HCT116 (cell line): ENCODE measurements around the gene FAF2. TPM values are rescaled to one million over a fixed set of nuclear protein-coding genes. Genes with fewer than 3 reads are reported as not detected.
A peak's percentile ranks its signal among the peaks of the same experiment; 100 is the strongest.

Experiments used
- ATAC-seq: fragments of 200-7000 bp; cut with Tn5 transposase; 2 replicates; pipeline ENCODE4 v1.9.1; 2020; ENCODE audit warnings: mild to moderate bottlenecking, moderate library complexity
- BruUV-seq: library from RNA; stranded (reverse); fragments of 400-500 nt; replicated peaks from 2 replicates; lab custom pipeline; 2021; lab: Mats Ljungman, UMichigan
- CTCF ChIA-PET: fragments of 300-600 bp; sonication (Branson Sonifier 250); formaldehyde crosslinking; loops from one replicate; lab custom pipeline; 2021; ENCODE audit warnings: antibody characterized with exemption; lab: Charles Lee
- POLR2A ChIA-PET: fragments of 300-600, 350-600 bp; sonication (Branson Sonifier 250); formaldehyde crosslinking; loops from one replicate; lab custom pipeline; 2021; ENCODE audit warnings: antibody characterized with exemption; lab: Charles Lee
- RAD21 ChIA-PET, 2 experiments: fragments of 300-600 bp; sonication (Branson Sonifier 250); formaldehyde crosslinking; loops; one replicate each; lab custom pipeline; 2023; ENCODE audit warnings: low total read pairs in 2 of 2; ENCODE audit not compliant: uncharacterized antibody in 2 of 2, unreplicated experiment in 2 of 2, low non-redundant PET in 1 of 2; lab: Charles Lee
- DNase-seq: peaks from one replicate; pipeline ENCODE4 v3.0.0-alpha.2; 2010; ENCODE audit warnings: low read depth, low spot score
- H2AFZ ChIP-seq: fragments of 200-600 bp; shearing (Covaris generic), sonication (generic); 2 replicates; pipeline ENCODE4 v1.6.1; 2017; ENCODE audit warnings: low read depth, mixed run types, mixed read lengths, antibody characterized with exemption, low read length; ENCODE audit not compliant: poor library complexity, severe bottlenecking
- H3K27ac ChIP-seq: 2 replicates; pipeline ENCODE4 v1.5.1; 2012; ENCODE audit warnings: low read depth, low read length
- H3K27me3 ChIP-seq: fragments of 200-600 bp; sonication (generic); 2 replicates; pipeline ENCODE4 v1.6.1; 2016; ENCODE audit warnings: mixed run types, low read length, mixed read lengths; ENCODE audit not compliant: insufficient read depth
- H3K36me3 ChIP-seq, 2 experiments: fragments of 200-500 bp in 1 of 2; fragments of 200-600 bp in 1 of 2; sonication (Bioruptor generic) in 1 of 2; sonication (generic) in 1 of 2; 2 replicates each; pipeline versions ENCODE4 v1.5.1 to v1.6.1; 2014 to 2016; ENCODE audit warnings: low read length in 2 of 2, inconsistent platforms in 1 of 2, mixed read lengths in 1 of 2, mixed run types in 1 of 2; ENCODE audit not compliant: insufficient read depth in 2 of 2, control insufficient read depth in 1 of 2
- H3K4me1 ChIP-seq, 2 experiments: fragments of 200-600 bp in 1 of 2; sonication (generic) in 1 of 2; 2 replicates each; pipeline versions ENCODE4 v1.5.1 to v1.6.1; 2012 to 2017; ENCODE audit warnings: low read length in 2 of 2, inconsistent platforms in 1 of 2, mild to moderate bottlenecking in 1 of 2, mixed read lengths in 1 of 2, mixed run types in 1 of 2, moderate library complexity in 1 of 2; ENCODE audit not compliant: insufficient read depth in 2 of 2, control insufficient read depth in 1 of 2
- H3K4me2 ChIP-seq: fragments of 200-600 bp; sonication (generic); 2 replicates; pipeline ENCODE4 v1.6.1; 2017; ENCODE audit warnings: mixed run types, low read length, mixed read lengths
- H3K4me3 ChIP-seq, 2 experiments: fragments of 200-600 bp in 1 of 2; sonication (generic) in 1 of 2; replicated peaks in 1 of 2; 2 replicates each; pipeline ENCODE4 v1.5.1; 2011 to 2016; ENCODE audit warnings: low read length in 2 of 2, control low read depth in 1 of 2, low read depth in 1 of 2, mild to moderate bottlenecking in 1 of 2, mixed read lengths in 1 of 2, mixed run types in 1 of 2
- H3K79me2 ChIP-seq: fragments of 200-600 bp; sonication (generic); 2 replicates; pipeline ENCODE4 v1.6.1; 2017; ENCODE audit warnings: mild to moderate bottlenecking, mixed run types, low read length, moderate library complexity, mixed read lengths; ENCODE audit not compliant: insufficient read depth
- H3K9ac ChIP-seq: fragments of 200-600 bp; sonication (generic); 2 replicates; pipeline ENCODE4 v1.6.1; 2016; ENCODE audit warnings: low read length, mixed read lengths
- H3K9me2 ChIP-seq: fragments of 200-600 bp; sonication (generic), shearing (Covaris generic); 2 replicates; pipeline ENCODE4 v1.6.1; 2017; ENCODE audit warnings: mixed run types, mild to moderate bottlenecking, moderate library complexity; ENCODE audit not compliant: insufficient read depth
- H3K9me3 ChIP-seq, 2 experiments: fragments of 200-500 bp in 1 of 2; fragments of 200-600 bp in 1 of 2; sonication (Bioruptor generic) in 1 of 2; sonication (generic) in 1 of 2; 2 replicates each; pipeline ENCODE4 v1.6.1; 2014 to 2017; ENCODE audit warnings: low read length in 2 of 2, mixed read lengths in 2 of 2, inconsistent platforms in 1 of 2, low read depth in 1 of 2, mild to moderate bottlenecking in 1 of 2, mixed run types in 1 of 2, moderate library complexity in 1 of 2; ENCODE audit not compliant: control insufficient read depth in 1 of 2, insufficient read depth in 1 of 2
- H4K20me1 ChIP-seq: fragments of 200-600 bp; sonication (generic), shearing (Covaris generic); 2 replicates; pipeline ENCODE4 v1.6.1; 2017; ENCODE audit warnings: mixed run types, mild to moderate bottlenecking, moderate library complexity; ENCODE audit not compliant: insufficient read depth
- CBX3 ChIP-seq: IDR thresholded peaks from 2 replicates; pipeline ENCODE4 v1.6.1; 2012; ENCODE audit warnings: low read depth
- FOSL1 ChIP-seq: IDR thresholded peaks from 2 replicates; pipeline ENCODE4 v1.6.1; 2012; ENCODE audit warnings: low read depth
- intact Hi-C: fragments of 100-400 bp; cut with micrococcal nuclease; formaldehyde crosslinking; loops from 2 replicates; pipeline ENCODE4 v1.10.0; 2022
- total RNA-seq: library from RNA; stranded (reverse); gene quantifications from one replicate; pipeline ENCODE4 v1.2.1, GENCODE V29; 2021; ENCODE audit not compliant: unreplicated experiment
- TF ChIP-seq, protein P1 (sequence below): IDR thresholded peaks from 2 replicates; pipeline ENCODE4 v1.6.1; 2012
- TF ChIP-seq, protein P2 (sequence below), 3 experiments: fragments of 200-600 bp in 1 of 3; sonication (generic) in 1 of 3; IDR thresholded peaks in 2 of 3; conservative IDR thresholded peaks in 1 of 3; 2 replicates each; pipeline ENCODE4 v1.5.1; 2012 to 2017; ENCODE audit warnings: low read depth in 2 of 3, low read length in 2 of 3, antibody characterized with exemption in 1 of 3, borderline replicate concordance in 1 of 3, control low read depth in 1 of 3, mild to moderate bottlenecking in 1 of 3, mixed read lengths in 1 of 3, mixed run types in 1 of 3, moderate library complexity in 1 of 3; ENCODE audit not compliant: insufficient read depth in 1 of 3

The FAF2 gene
- total RNA-seq, 1 experiment from 2014 or later, result 51.9 TPM

DNA sequence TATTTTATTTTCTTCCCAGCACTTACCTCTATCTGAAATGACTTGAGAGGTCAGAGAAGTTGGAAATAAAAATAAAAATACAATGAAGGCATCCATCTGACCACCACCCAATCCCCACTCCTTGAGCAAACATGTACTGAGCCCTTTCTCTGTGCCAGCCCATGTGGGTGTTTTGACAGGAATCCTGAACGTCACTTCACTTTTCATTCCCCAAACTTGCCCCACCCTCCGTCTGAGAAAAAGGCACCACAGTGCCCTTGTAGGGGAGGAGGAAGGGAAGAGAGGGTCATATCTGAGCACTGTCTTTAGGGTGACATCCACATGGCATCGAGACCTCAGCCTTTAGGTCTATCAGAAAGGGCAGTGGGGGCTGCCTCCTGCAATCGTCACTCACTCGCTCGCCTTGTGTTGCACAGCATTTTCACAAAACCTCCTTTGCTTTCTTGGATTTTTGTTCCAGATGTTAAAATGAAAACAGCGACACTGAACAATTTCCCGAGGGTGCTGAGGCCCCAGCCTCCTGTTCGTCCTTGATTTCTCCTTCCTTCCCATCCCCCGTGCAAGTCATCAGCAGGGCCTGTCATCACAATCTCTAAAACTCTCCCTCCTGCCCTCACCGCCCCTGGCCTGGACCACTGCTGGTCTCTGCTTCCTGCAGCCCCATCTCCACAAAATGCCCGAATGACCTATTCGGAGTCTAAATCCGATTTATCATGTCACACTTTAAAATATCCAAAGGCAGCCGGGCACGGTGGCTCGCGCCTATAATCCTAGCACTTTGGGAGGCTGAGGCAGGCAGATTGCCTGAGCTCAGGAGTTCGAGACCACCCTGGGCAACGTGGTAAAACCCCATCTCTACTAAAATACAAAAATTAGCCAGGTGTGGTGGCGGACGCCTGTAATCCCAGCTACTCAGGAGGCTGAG is 46.6 kb upstream of the FAF2 start:
- POLR2A ChIA-PET, result no interaction called here
- CTCF ChIA-PET, result no interaction called here
- Histone ChIP-seq H3K27ac (no peak overlapping the region), H3K4me1 (peaks cover 13 to 26% of the 10 kb centered on the region in 2 experiments), H2AFZ (no peak overlapping the region), H3K9me3 (no peaks in the 10 kb centered on the region), H3K36me3 (no peaks in the 10 kb centered on the region), H3K4me2 (peak overlapping the region; percentile 59; the same call in 1 of the 2 replicates), H3K27me3 (no peaks in the 10 kb centered on the region), H3K9me2 (no peaks in the 10 kb centered on the region), H3K9ac (0 out of 2 replicates have a peak overlapping the region, but pooled peaks have one; percentile 8)
- no TSS peak for BruUV-seq
- intact Hi-C loops, result no loop called here
- RAD21 ChIA-PET, result no interaction called here
- no peak for DNase-seq
- TF ChIP-seq, protein P1, sequence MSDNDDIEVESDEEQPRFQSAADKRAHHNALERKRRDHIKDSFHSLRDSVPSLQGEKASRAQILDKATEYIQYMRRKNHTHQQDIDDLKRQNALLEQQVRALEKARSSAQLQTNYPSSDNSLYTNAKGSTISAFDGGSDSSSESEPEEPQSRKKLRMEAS, result no peak
- TF ChIP-seq, protein P2, sequence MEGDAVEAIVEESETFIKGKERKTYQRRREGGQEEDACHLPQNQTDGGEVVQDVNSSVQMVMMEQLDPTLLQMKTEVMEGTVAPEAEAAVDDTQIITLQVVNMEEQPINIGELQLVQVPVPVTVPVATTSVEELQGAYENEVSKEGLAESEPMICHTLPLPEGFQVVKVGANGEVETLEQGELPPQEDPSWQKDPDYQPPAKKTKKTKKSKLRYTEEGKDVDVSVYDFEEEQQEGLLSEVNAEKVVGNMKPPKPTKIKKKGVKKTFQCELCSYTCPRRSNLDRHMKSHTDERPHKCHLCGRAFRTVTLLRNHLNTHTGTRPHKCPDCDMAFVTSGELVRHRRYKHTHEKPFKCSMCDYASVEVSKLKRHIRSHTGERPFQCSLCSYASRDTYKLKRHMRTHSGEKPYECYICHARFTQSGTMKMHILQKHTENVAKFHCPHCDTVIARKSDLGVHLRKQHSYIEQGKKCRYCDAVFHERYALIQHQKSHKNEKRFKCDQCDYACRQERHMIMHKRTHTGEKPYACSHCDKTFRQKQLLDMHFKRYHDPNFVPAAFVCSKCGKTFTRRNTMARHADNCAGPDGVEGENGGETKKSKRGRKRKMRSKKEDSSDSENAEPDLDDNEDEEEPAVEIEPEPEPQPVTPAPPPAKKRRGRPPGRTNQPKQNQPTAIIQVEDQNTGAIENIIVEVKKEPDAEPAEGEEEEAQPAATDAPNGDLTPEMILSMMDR (IDR thresholded peaks at IDR 0.05 in 2 of 3, conservative IDR thresholded peaks at IDR 0.05 in 1 of 3; ENCODE audit: borderline replicate concordance in 1 of 3, insufficient read depth in 1 of 3, low read depth in 2 of 3, low read length in 2 of 3), result no peak
- no peak for TF ChIP-seq FOSL1
- no peak for TF ChIP-seq CBX3
- TF ChIP-seq, all 23 proteins: peak for 0
- H3K4me3 ChIP-seq, result no peak overlapping the region
- no peaks in the 10 kb centered on the region for H4K20me1 ChIP-seq
- no peak for ATAC-seq
- H3K79me2 ChIP-seq, result no peaks in the 10 kb centered on the region
